Thymus (tissue), 11 donors: ENCODE results near the gene ETV1. TPM values are rescaled to one million over a fixed set of nuclear protein-coding genes. Genes with fewer than 3 reads are reported as not detected.
A peak's percentile ranks its signal among the peaks of the same experiment; 100 is the strongest.

Source experiments
- DNase-seq, 9 donors: peaks; one replicate each; pipeline ENCODE4 v3.0.0-alpha.2; 2013; ENCODE audit warnings: low spot score in 9 of 9, low read depth in 6 of 9, missing footprints in 1 of 9
- H3K27ac ChIP-seq, 2 donors: one replicate each; pipeline ENCODE4 v1.5.1; 2013; ENCODE audit warnings: control low read depth in 1 of 2, low read depth in 1 of 2, low read length in 1 of 2, mild to moderate bottlenecking in 1 of 2, moderate library complexity in 1 of 2
- H3K27me3 ChIP-seq, 2 donors: one replicate each; pipeline ENCODE4 v1.5.1; 2013; ENCODE audit warnings: low read length in 1 of 2; ENCODE audit not compliant: control insufficient read depth in 2 of 2, insufficient read depth in 1 of 2
- H3K36me3 ChIP-seq, 2 donors: one replicate each; pipeline ENCODE4 v1.5.1; 2013; ENCODE audit warnings: low read length in 1 of 2, mild to moderate bottlenecking in 1 of 2, moderate library complexity in 1 of 2; ENCODE audit not compliant: control insufficient read depth in 2 of 2, insufficient read depth in 2 of 2
- H3K4me1 ChIP-seq, 2 donors: one replicate each; pipeline ENCODE4 v1.5.1; 2013; ENCODE audit warnings: low read length in 2 of 2; ENCODE audit not compliant: control insufficient read depth in 2 of 2, insufficient read depth in 2 of 2
- H3K4me3 ChIP-seq, 2 donors: one replicate each; pipeline ENCODE4 v1.5.1; 2013; ENCODE audit warnings: low read length in 2 of 2, control low read depth in 1 of 2, mild to moderate bottlenecking in 1 of 2
- H3K9me3 ChIP-seq, 2 donors: one replicate each; pipeline ENCODE4 v1.5.1; 2013; ENCODE audit warnings: low read length in 1 of 2, mild to moderate bottlenecking in 1 of 2; ENCODE audit not compliant: control insufficient read depth in 2 of 2, insufficient read depth in 1 of 2
- WGBS: extraction: QIAGEN DNeasy Blood & Tissue Kit; methylation state at CpG from one replicate; pipeline ENCODE4 v1.1.7; 2013; 5-methylcytosine and 5-hydroxymethylcytosine counted together
- polyA plus RNA-seq: library from polyadenylated mRNA; stranded (reverse); fragments of 200-250 nt; gene quantifications from one replicate; pipeline ENCODE4 v1.2.3, GENCODE V29; 2013
- total RNA-seq: library from RNA; stranded (reverse); fragments of 120-200 nt; gene quantifications from one replicate; pipeline ENCODE4 v1.2.4, GENCODE V29; 2013
- donor health status: healthy.

ETV1 gene
- total and polyA plus RNA-seq, 2 donors, result 3.5 to 12.5 TPM

DNA sequence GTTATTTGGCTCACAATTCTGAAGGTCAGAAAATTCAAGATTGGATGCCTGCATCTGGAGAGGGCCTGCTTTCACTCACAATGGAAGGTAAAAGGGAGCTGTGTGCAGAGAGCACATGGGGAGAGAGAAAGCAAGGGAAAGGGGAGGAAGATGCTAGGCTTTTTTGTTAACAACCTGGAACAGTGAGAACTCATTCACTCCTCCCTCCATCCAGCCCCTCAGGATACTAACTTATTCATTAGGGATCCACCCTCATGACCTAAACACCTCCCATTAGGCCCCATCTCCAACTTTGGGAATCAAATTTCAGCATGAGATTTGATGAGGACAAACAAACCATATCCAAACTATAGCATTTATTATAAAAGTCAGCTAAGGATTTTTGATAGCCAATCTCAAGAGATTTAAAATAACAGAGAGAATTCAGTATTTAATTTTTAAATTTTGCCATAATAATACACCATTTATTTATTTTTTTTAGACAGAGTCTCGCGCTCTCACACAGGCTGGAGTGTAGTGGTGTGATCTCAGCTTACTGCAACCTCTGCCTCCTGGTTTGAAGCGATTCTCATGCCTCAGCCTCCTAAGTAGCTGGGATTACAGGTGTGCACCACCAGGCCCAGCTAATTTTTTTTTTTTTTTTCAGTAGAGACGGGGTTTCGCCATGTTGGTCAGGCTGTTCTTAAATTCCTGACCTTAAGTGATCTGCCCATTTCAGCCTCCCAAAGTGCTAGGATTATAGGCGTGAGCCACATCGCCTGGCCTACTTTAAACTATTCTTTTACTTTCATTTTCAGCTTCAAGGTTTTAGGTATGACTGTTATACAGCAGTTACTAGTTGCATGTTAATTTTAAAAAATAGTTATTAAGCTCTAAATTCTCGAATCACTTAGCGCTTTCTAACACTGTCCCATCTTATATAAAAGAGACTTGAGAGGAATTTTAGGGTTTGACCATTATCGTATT, 20.3 kb upstream of the ETV1 start:
- H3K27ac ChIP-seq, result no peak overlapping the region
- no peaks in the 10 kb centered on the region for H3K4me1 ChIP-seq
- DNase-seq, result no peak
- WGBS, result 96% methylated on average over 10 of the region's 10 CpGs
- H3K27me3 ChIP-seq, result no peaks in the 10 kb centered on the region
- no peaks in the 10 kb centered on the region for H3K9me3 ChIP-seq
- H3K36me3 ChIP-seq, result no peaks in the 10 kb centered on the region
- no peak overlapping the region for H3K4me3 ChIP-seq

- H3K27me3 ChIP-seq, result no peaks in the 10 kb centered on the region
- no peak overlapping the region for H3K27ac ChIP-seq
- DNase-seq, result no peak
- no peaks in the 10 kb centered on the region for H3K4me1 ChIP-seq
- H3K9me3 ChIP-seq, result peaks cover 0 to 1% of the 10 kb centered on the region in 2 donors
- 86% methylated on average over 3 of the region's 3 CpGs for WGBS
- no peak overlapping the region for H3K4me3 ChIP-seq
- no peaks in the 10 kb centered on the region for H3K36me3 ChIP-seq
These were observed 11.7 kb upstream of the ETV1 start for GRCh38 chr7:14001139-14001538.

DNA sequence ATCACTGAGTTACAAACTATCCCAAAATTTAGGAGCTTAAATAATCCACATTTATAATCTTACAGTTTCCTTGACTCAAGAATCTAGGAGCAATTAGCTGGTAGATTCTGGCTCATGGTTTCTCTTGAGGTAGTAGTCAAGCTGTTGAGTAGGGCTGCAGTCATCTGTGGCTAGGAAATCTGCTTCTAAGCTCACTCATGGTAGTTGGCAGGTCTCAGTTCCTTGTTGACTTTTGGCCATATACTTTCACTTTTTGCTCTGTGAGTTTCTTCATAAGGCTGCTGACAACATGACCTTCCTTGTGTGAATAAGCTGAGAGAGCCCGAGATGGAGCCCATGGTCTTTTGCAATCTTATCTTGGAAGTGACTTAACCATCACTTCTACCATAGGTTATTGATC, 10.8 kb upstream of the ETV1 start:
- H3K4me1 ChIP-seq, result no peaks in the 10 kb centered on the region
- 86% methylated on average over 1 of the region's 1 CpG for WGBS
- H3K9me3 ChIP-seq, result peaks cover 0 to 1% of the 10 kb centered on the region in 2 donors
- no peak overlapping the region for H3K4me3 ChIP-seq
- H3K27me3 ChIP-seq, result no peaks in the 10 kb centered on the region
- DNase-seq, result no peak
- no peaks in the 10 kb centered on the region for H3K36me3 ChIP-seq
- no peak overlapping the region for H3K27ac ChIP-seq

DNA sequence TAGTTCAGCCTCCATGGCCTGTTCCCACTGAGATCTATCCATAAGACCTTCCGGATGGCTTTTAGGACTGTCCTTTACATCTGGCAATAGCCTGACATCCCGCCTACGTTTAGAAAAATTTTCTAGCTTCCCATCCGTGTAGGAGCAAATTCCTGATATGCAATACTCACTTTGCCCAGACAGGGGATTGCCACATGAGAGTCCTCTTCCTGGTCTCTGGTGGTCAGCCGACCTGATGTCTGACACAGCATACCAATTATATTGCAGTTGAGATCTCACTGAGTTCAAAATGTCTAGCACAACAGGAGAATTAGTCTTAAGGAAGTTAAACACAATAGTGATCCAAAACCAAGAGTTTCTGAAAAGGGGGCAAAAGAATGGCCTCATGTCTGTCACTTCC, 9.4 kb upstream of the ETV1 start:
- DNase-seq, result no peak
- H3K36me3 ChIP-seq, result no peaks in the 10 kb centered on the region
- H3K4me3 ChIP-seq, result no peak overlapping the region
- H3K9me3 ChIP-seq, result peaks cover 0 to 1% of the 10 kb centered on the region in 2 donors
- H3K27ac ChIP-seq, result no peak overlapping the region
- no peaks in the 10 kb centered on the region for H3K4me1 ChIP-seq
- 74% methylated on average over 5 of the region's 5 CpGs for WGBS
- H3K27me3 ChIP-seq, result no peaks in the 10 kb centered on the region

DNA sequence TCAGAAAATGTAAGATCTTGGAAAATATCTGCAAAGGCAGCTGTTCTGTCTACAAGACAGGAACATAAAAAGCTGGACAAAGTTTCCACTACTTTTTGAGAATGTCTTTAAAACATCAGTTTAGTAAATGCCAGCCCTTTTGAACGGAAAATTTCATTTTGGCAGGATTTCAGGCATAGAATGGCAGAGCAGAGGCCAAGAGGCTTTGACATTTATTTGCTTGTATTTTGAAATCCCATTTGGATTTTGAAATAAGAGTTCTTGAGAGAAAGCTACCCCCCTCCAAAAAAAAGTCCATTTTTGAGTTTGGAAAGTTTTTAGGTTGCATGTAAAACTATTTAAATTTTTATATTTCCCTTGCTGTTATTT, 3.1 kb upstream of the ETV1 start:
- Histone ChIP-seq H3K27me3 (peaks cover 4 to 33% of the 10 kb centered on the region in 2 donors), H3K9me3 (peaks cover 1 to 5% of the 10 kb centered on the region in 2 donors), H3K27ac (peak overlapping the region in 1 of 2 donors; percentile 77), H3K36me3 (no peaks in the 10 kb centered on the region), H3K4me1 (peaks cover 4 to 26% of the 10 kb centered on the region in 2 donors), H3K4me3 (no peak overlapping the region)
- 83% methylated on average over 1 of the region's 1 CpG for WGBS
- DNase-seq, result no peak

GRCh38 chr7:13991791-13992595, 2.5 kb upstream of the ETV1 start:
- peaks cover 4 to 26% of the 10 kb centered on the region in 2 donors for H3K4me1 ChIP-seq
- peak overlapping the region; percentile 46 to 77 for H3K27ac ChIP-seq
- DNase-seq, result peak in 1 of 9 donors; percentile 3
- no peaks in the 10 kb centered on the region for H3K36me3 ChIP-seq
- WGBS, result 76% methylated on average over 12 of the region's 12 CpGs
- H3K9me3 ChIP-seq, result peaks cover 0 to 5% of the 10 kb centered on the region in 2 donors
- H3K27me3 ChIP-seq, result peaks cover 4 to 33% of the 10 kb centered on the region in 2 donors
- peak overlapping the region; percentile 45 to 48 for H3K4me3 ChIP-seq

DNA sequence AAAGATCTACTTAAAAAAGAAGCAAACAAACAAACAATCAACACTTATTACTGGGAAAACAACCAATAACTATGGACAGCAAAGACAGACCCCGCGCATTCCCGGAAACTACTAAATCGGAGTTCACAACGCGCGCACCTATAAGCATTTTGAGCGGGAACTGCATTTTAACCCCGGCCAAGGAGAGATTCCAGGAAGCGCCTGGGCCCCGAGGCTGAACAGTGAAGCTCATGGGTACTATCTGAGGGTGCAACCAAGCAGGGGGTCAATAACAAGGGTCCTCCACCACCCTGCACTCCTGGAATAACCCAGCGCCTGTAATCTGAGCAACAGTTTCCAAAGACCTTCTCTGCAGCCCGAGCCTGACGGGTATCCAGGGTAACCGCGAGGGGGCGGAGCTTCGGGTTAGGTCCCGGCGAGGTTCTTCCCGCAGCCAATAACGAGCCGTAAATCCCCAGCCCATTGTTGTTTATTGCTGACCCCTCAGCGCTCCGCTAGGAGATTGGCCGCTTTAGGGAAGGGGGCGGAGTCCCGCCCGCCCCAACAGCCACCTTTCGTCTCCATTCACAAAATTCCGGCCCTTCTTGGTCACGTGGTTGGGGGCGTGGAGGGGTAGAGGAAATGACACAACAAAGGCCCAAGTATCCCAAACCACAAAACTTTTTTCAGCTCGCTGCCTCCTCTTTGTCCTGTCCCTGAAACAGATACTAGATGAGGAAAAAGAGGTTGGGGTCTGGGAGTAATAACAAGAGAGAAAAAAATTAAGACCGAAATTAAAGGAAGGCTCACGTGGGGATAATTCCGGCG, 1.7 kb upstream of the ETV1 start:
- peak in 8 of 9 donors; percentile 29 to 82 (median 62) for DNase-seq
- Histone ChIP-seq H3K36me3 (no peaks in the 10 kb centered on the region), H3K4me3 (peak overlapping the region; percentile 45 to 48), H3K9me3 (peaks cover 0 to 5% of the 10 kb centered on the region in 2 donors), H3K27me3 (peaks cover 4 to 33% of the 10 kb centered on the region in 2 donors), H3K4me1 (peaks cover 4 to 26% of the 10 kb centered on the region in 2 donors), H3K27ac (peak overlapping the region; percentile 76 to 86)
- under 1% methylated on average over 38 of the region's 38 CpGs for WGBS

GRCh38 chr7:13990319-13990983, 985 bp upstream of the ETV1 start:
- H3K4me1 ChIP-seq, result peaks cover 4 to 26% of the 10 kb centered on the region in 2 donors
- peaks cover 0 to 5% of the 10 kb centered on the region in 2 donors for H3K9me3 ChIP-seq
- peaks cover 4 to 33% of the 10 kb centered on the region in 2 donors for H3K27me3 ChIP-seq
- H3K27ac ChIP-seq, result peak overlapping the region; percentile 76 to 86
- under 1% methylated on average over 24 of the region's 24 CpGs for WGBS
- no peaks in the 10 kb centered on the region for H3K36me3 ChIP-seq
- peak in 4 of 9 donors; percentile 16 to 62 (median 22) for DNase-seq
- H3K4me3 ChIP-seq, result peak overlapping the region; percentile 45 to 48
